HG02852 (cell line): ENCODE measurements around the gene FAM131B.

ENCODE experiments used
- ATAC-seq: cut with Tn5 transposase; IDR thresholded peaks from one replicate; pipeline ENCODE4 v1.9.1; 2021; ENCODE audit warnings: mild to moderate bottlenecking, moderate library complexity; ENCODE audit not compliant: unreplicated experiment

Gene FAM131B

DNA sequence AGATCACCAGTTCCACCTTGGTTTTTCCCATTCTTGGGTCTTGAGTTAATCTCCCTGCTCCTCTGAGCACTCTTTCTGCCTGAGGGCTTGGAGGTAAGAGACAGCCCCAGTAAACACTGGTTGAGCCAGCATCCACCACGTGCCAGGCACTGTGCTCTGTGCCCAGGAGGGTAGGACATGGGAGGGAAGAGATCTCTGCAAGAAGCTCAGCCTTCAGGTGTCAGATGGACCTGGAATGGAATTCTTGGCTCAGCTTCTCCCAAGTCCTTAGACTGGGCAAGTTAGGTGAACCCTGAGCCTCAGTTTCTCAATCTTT is 21.1 kb upstream of the FAM131B start:
- ATAC-seq: no peak

DNA sequence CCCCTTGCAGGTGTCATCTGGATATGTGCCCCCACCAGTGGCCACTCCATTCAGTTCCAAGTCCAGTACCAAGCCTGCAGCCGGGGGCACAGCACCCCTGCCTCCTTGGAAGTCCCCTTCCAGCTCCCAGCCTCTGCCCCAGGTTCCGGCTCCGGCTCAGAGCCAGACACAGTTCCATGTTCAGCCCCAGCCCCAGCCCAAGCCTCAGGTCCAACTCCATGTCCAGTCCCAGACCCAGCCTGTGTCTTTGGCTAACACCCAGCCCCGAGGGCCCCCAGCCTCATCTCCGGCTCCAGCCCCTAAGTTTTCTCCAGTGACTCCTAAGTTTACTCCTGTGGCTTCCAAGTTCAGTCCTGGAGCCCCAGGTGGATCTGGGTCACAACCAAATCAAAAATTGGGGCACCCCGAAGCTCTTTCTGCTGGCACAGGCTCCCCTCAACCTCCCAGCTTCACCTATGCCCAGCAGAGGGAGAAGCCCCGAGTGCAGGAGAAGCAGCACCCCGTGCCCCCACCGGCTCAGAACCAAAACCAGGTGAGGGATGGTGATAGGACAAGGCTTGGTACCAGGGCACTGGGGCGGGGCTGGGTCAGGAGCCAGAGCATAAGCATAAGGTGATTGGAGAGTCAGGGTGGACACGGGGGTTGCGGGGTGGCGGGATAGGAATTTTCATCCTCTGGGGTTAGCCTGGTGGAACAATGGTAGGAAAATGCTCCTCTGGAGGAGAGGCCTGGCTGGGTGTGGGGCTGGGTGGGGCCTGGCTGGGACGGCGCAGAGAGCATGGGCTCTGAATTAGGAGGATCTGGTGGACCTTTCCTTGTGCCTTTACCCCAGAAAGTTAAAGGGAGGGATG is 20.5 kb upstream of the FAM131B start:
- ATAC-seq: no peak

DNA sequence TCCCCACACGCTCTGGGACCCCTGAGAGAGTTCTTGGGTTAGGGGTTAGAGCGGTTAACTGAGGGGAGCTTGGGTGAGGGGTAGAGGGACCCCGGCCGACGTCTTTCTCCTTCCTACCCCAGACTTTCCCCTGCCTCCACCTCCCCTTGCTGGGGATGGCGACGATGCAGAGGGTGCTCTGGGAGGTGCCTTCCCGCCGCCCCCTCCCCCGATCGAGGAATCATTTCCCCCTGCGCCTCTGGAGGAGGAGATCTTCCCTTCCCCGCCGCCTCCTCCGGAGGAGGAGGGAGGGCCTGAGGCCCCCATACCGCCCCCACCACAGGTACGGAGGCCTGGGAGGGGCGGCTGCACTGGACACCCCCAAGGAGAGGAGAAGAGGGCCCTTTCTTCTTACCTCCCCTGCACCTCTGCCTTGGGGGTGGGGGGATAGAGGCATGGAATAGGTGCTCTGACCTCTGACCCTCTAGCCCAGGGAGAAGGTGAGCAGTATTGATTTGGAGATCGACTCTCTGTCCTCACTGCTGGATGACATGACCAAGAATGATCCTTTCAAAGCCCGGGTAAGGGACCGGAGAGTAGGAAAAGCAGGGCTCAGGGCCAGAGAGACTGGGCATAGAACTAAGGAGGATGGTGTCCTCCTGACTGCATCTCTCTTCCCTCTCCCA is 19.7 kb upstream of the FAM131B start:
- ATAC-seq: no peak

DNA sequence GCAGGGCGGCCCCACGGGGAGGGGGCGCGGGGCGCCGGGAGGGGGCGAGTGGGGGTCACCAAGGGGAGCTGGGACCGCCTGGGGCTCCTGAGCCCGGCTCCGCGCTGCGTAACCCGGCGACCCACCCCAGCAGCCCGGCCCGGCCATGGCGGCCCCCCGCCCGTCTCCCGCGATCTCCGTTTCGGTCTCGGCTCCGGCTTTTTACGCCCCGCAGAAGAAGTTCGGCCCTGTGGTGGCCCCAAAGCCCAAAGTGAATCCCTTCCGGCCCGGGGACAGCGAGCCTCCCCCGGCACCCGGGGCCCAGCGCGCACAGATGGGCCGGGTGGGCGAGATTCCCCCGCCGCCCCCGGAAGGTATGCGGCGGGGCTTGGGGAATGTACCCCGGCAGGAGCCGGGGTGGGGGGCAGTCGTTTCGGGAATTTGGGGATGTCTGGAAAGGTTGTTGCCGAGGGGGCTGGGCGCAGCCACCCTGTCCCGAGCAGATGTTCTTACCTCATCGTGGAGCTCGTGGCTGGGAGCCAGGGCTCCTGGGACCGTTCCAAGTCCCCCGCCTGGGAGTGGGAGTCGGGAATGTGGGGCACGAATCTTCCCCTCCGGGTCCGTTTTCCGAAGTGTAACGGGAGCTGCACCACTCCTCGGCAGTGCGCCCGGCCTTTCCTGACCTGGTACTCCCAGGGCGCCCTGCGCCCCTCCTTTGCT is 19.1 kb upstream of the FAM131B start:
- ATAC-seq: peak; percentile 16

DNA sequence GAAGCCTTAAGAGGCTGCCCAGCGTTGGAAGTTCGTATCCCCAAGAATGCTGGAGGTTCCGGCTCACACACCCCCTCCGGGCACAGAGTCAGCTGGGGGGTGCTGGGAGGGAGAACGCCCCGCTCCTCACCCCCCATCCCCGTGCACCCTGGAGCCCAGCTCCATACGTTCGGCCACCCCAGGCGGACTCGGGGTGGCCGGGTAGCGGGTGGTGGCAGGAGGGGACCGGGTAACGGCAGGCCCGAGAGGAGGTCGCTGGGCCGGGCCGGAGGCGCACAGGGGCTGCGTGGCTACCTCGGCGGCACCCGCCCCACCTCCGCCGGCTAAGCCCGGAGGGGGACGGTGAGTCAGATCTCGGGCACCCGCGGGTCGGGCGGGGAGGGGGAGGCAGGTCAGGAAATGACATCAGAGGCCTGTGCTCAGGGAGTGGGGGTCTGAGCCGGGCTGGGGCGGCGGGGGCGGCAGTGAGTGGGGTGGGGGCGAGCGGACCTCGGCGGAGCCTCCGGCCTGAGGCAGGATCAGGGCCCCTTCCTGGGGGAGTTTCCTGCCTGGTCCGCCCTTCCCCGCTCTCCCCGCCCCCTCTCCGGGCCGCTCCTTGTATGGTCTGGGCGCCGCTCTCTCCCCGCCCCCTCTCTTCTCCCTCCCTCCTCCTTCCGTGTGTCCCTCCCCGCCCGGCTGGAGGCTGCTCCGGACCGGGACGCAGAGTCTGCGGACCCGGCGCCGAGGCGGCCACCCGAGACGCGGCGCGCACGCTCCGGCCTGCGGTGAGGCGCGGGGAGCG is 18.3 kb upstream of the FAM131B start, which contains the start of gene ZYX:
TSS of gene ZYX (plus strand) at position 700 of the 781 bp plus-strand sequence. CDS start 227 bp downstream, outside the sequence.
- ATAC-seq: peak; percentile 76

DNA sequence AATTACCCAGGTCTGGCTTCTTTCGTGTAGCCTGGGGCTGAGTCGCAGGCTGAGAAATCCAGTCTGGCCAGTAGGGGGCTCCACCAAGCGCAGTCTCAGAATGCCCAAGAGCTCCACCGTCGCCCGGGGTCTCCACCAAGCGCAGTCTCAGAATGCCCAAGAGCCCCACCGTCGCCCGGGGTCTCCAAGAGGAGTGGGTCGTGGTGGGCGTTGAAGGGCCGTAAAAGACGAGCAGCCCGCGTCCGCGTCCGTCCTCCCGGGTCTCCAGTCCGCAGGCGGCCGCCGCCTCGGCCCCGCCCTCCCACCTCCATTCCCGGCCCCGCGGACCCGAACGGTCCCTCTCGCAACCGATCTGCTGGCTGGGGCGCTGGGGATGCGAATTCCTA is 17.7 kb upstream of the FAM131B start:
- ATAC-seq: peak; percentile 55

DNA sequence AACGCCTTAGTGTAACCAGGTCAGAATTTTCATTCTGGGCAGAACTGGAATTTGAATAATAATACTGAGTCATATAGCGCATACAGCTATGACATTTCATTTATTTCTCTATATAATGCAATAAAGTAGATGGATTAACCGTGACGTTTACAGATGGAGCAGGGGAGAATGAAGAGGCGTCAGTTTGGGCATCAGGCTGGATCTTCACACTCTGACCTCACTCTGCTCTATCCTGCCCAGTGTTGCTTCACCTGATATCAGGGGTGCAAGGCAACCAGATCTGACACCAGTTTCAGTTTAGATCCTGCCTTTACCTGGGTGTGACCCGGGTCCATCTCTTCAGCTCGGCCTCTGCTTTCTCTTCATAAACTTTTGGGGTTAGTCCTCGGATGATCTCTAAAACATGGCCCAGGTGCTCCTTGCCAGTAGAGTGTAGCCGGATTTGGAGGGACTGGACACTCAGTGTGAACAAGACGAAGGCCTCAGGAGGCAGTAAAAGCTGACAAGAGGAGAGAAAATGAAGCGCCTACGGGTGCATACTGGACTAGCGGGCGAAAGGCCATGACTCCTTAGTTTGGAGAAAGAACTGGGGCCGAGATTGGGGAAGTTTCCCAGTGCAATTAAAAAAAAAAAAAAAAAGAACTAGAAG is 17.2 kb upstream of the FAM131B start:
- ATAC-seq: no peak

DNA sequence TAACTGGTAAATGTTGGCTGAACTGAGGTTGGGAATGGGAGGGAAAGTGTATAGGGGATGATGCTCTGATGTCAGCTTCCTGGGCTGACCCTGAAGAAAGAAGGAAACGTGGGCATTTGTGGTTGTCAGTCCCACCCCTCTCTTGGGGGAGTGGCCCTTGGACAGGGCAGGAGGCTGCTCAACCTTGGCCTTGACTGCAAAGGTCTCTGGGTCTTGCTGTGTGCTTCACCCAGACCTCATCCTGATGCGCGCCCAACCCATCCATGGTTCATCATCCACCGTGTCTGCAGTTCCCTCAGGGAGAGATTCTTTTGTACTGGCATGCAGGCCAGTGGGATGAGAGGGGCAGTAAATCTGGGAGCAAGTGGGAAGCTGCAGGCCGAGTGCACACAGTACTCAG is 13.9 kb upstream of the FAM131B start:
- ATAC-seq: no peak

DNA sequence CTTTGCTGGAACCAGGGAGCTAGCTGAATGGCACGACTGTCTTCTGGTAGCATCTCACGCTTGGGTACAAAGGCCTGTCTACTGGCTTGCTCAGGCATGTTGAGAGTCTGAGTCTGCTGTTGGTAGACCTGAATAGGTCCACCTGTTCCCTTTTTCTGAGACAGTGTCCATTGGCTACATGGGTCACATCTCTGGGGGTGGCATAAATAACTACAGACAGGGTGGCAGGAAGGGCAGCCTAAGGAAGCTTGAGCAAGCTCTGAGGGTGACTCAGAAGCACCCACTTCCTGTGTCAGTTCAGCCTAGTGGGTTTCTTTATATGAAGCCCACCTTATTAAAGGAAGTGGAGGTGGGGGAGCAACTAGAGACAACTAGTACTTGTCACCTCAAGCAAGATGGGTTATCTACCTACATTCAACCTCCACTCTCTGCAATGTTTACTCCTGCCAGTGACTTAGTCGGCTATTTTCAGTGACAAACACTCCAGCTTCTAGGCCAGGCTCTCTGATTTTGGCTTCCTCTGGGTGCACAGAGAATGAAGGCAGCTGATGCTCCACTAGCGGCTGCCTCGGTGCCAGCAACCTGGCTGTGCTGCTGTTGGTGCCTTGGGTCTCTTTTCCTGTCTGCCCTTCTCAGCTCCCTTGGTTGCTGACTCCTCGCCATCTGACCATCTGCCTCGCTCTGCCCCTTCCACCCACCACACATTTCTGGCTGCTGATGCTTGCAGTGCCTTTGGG is 13.0 kb upstream of the FAM131B start:
- ATAC-seq: no peak

DNA sequence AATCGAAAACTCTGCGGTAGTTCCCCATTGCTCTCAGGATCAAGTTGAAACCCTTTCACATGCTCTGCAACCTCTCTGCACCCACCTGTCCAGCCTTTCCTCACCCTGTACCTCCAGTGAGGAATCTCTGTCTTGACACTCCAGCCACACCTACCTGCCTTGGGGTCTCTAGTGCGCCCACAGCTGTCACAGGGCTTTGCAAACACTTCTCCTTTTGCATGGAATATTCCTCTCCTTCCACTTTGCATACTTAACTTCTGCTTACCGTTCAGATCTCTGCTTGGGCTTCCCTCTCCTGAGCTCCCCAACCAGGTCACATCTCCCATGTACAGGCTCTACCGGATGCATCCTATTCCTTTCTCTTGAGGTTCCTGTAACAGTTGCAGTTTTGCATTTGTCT is 12.0 kb upstream of the FAM131B start:
- ATAC-seq: no peak

DNA sequence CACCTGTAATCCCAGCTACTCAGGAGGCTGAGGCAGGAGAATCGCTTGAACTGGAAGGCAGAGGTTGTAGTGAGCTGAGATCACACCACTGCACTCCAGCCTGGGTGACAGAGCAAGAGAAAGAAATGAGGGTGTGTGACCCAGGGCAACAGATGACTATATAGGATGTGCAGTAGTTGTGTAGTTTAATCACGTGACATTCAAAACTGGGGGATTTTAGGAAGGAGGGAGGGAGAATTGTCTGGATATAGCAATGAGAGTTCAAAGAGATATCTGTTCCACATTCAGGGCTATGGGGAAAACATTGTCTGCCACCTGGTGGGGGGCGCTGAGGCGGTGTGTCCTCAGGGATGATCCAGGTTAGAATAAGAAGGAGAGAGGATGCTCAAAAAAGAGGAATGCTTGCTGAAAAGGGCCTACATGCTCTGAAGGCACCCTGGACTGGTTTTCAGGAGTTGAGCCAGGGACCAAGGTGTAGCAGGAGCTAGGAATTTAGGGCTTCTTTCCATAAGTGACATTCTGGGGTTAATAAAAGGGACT is 10.8 kb upstream of the FAM131B start:
- ATAC-seq: no peak

DNA sequence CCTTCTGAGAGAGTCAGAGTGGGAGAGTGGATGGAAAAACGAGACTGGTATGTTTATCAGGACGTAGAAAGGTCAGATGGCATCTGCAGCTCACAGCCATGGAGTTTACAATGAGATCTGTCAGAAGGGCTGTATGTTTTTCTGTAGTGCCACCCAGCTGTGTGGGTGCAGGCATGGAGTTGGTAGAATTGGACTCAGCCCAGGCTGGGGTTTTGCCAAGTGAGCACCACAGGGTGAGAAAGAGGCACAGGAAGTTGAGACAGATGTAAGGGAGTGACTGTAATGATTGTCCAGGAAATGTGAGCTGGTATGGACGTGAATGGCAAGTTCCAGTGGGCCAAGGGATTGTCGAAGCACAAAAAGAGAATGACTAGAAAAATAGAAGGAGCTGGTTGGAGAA is 9.6 kb upstream of the FAM131B start:
- ATAC-seq: no peak

DNA sequence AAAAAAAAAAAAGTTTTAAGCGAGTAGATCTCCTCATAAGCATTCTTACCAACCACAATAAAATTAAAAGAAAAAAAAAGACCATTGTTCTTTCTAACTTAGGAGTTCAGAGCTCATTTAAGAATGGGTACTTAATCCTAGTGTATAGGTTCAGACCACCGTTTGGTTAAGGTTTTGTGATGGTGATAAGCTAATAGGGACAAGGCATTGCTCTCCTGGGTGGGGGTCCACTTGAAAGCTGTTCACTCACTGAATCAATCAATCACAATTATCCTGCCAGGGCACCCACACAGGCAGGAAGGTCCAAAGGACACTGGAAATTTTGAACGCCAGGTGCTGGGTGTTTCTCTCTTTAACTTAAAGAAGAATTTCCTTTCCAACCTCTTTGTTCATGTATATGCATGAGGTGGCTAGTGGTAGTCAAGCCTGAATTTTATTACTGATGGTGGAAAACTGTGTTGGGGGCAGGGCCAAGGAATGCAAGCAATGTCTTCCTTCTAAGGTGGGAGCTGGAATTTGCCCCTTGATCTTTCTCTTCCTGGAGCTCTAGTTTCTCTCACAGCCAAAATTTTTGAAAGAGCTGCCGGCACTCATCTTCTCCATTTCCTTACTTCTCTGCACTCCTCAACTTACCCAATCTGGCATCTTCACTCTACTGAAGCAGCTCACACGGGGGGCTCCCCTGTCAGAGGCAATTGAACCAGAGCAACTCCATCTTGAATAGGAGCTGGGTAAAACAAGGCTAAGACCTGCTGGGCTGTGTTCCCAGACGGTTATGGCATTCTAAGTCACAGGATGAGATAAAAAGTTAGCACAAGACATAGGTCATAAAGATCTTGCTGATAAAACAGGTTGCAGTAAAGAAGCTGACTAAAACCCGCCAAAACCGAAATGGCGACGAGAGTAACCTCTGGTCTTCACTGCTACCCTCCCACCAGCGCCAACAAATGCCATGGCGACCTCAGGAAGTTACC is 7.5 kb upstream of the FAM131B start:
- ATAC-seq: no peak

DNA sequence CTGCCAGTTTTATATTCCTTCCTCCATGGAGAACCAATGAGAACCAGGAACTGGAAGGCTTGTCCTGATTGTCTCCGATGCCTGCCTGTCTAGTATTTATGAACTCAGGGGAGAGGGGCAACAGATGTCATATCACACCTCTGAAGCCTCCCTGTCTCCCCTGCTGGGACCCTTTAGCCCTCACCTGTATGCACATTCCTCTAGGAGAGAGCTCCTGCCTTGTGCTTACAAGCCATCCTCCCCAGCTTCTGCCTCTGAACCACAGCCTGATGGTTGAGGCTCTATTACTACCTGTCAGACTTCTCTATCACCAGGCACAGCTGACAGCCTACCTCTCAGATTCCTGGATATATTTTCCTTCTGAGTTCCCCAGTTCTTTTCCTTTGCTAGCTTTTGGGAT is 5.9 kb upstream of the FAM131B start:
- no peak for ATAC-seq

DNA sequence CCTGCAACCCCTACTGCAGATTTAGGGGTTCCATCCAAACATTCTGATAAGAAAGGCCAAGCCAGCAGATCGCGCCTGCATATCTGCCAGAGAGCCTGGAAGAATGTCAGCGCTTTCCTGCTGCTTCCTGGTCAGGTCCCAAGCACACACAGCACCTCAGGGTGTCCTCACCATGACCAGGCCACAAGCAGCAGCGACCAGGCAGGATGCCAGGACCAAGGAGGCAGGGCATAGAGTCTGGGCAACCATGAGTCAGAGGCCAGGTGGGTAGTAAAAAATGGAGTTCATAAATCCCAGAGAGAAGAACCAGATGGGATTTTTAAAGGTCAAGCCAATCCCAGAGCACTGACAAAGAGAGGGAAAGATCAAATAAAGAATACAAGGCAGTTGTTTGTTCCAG is 5.5 kb upstream of the FAM131B start:
- no peak for ATAC-seq

DNA sequence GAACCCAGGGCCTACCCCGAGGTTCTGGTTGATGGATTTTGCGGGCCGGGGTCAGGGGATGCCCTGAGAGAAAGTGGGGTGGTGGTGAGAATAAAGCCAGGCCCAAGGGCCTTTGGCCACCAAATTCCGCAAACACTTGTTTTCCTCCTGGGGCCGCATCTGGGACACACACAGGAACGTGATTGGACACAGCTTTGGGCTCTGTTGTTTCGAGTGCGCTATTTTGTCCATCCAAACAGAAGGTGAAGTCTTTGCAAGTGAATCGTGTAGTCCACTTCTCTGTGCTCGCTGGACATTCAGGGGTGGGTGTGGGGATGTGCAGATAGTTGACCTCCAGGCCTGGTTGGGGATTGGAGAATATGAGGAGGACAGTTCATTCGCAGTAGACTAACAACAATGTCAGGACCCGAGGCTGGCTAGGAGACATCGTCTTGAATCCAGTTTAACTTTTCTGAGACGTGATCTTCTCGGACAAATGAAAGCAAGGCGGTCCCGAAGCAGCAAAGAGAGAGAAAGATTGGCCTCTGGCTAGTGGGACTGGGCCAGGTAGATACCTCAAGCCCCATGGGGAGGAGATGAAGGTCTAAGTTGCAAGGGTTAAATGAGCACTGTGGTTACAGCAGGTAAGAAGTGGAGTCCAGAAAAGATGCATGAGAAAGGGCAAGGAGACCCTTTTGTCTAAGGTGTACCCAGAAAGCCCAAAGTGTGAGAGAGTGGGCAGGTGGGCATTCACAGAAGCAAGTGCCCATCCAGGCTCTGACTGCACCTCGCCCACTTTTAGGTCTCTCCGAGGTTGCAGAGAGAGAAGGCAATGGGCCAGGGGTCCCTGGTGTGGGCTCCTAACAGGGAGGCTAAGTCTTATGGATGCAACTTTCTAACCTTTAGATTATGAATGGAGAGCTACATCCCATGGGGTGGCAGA is 764 bp upstream of the FAM131B start:
- no peak for ATAC-seq

DNA sequence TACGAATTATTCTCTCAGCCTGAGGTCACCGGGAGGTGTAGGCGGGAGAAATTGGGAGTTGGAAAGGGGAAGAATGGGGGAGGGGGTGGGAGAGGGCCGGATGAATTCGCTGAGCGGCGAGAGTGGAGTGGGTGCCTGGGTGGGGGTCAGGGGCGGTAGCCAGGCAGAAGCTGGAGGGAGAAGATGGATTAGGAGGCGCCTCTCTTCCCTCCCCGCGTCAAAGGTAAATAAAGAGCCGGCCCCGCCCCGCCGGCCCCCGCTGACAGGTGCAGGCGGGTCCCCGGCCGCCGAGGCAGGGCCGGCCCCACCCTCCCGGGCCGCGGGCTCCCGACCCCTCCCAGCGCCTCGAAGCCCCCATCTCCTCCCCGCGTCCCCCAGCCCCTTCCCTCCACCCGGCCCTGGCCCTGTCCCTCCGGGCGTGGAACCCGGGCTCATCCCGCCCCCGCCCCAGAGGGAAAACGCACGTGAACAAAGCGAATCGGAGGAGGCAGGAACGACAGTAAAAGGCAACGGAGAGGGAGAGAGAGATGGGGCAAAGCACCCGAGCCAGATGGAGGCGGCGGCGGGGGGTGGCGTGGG is 872 bp downstream of the FAM131B start:
- ATAC-seq: no peak
